IMR-90 (cell line): ENCODE results near the gene OR11G2. TPM values are rescaled to one million over a fixed set of nuclear protein-coding genes. Genes with fewer than 3 reads are reported as not detected.

ENCODE experiments used
- ATAC-seq: fragments of 200-7000 bp; cut with Tn5 transposase; 2 replicates; pipeline ENCODE4 v1.9.1; 2020; ENCODE audit warnings: low read depth, mild to moderate bottlenecking, moderate library complexity
- BruUV-seq: library from RNA; stranded (reverse); fragments of 400-500 nt; replicated peaks from 2 replicates; lab custom pipeline; 2021; lab: Mats Ljungman, UMichigan
- CTCF ChIA-PET: fragments of 300-600 bp; formaldehyde crosslinking; extraction: SDS; loops from one replicate; lab custom pipeline; 2021; ENCODE audit warnings: antibody characterized with exemption; lab: Yijun Ruan, JAX
- POLR2A ChIA-PET: fragments of 300-600 bp; sonication (Branson Sonifier 250); formaldehyde crosslinking; loops from one replicate; lab custom pipeline; 2022; ENCODE audit warnings: antibody characterized with exemption; ENCODE audit not compliant: unreplicated experiment; lab: Charles Lee
- DNase-seq: peaks from one replicate; pipeline ENCODE4 v3.0.0; 2013
- H2AFZ ChIP-seq: replicated peaks from 2 replicates; pipeline ENCODE3; 2013; ENCODE audit warnings: low read length, mild to moderate bottlenecking; ENCODE audit not compliant: poor library complexity
- H2AK5ac ChIP-seq: 2 replicates; pipeline ENCODE4 v1.6.1; 2013; ENCODE audit warnings: low read depth, low read length, inconsistent platforms
- H2AK9ac ChIP-seq: replicated peaks from 2 replicates; pipeline ENCODE3; 2013; ENCODE audit warnings: mild to moderate bottlenecking, low read depth, low read length, moderate library complexity; ENCODE audit not compliant: poor library complexity
- H2BK120ac ChIP-seq: 2 replicates; pipeline ENCODE4 v1.6.1; 2013; ENCODE audit warnings: low read depth, low read length, inconsistent platforms
- H2BK15ac ChIP-seq: 3 replicates; pipeline ENCODE4 v1.6.1; 2013; ENCODE audit warnings: low read depth, low read length, inconsistent platforms
- H2BK20ac ChIP-seq: 2 replicates; pipeline ENCODE4 v1.6.1; 2013; ENCODE audit warnings: low read depth, mild to moderate bottlenecking, inconsistent platforms, low read length, moderate library complexity
- H2BK5ac ChIP-seq: 2 replicates; pipeline ENCODE4 v1.6.1; 2013; ENCODE audit warnings: mild to moderate bottlenecking, low read depth, low read length, inconsistent platforms; ENCODE audit not compliant: poor library complexity, severe bottlenecking
- H3K14ac ChIP-seq: replicated peaks from 2 replicates; pipeline ENCODE4 v1.6.1; 2013; ENCODE audit warnings: low read depth, low read length, inconsistent platforms
- H3K18ac ChIP-seq: 2 replicates; pipeline ENCODE4 v1.6.1; 2013; ENCODE audit warnings: low read depth, low read length, control low read depth
- H3K23ac ChIP-seq: 2 replicates; pipeline ENCODE4 v1.6.1; 2013; ENCODE audit warnings: low read depth, low read length, inconsistent platforms
- H3K27ac ChIP-seq: 2 replicates; pipeline ENCODE4 v1.5.1; 2013; ENCODE audit warnings: mild to moderate bottlenecking, control low read depth, low read length; ENCODE audit not compliant: insufficient read depth
- H3K27me3 ChIP-seq: 2 replicates; pipeline ENCODE4 v1.6.1; 2013; ENCODE audit warnings: low read length; ENCODE audit not compliant: control insufficient read depth, insufficient read depth
- H3K36me3 ChIP-seq: 2 replicates; pipeline ENCODE4 v1.6.1; 2013; ENCODE audit warnings: low read length, mixed read lengths; ENCODE audit not compliant: control insufficient read depth, insufficient read depth
- H3K4ac ChIP-seq: 2 replicates; pipeline ENCODE4 v1.6.1; 2013; ENCODE audit warnings: low read depth, low read length, inconsistent platforms
- H3K4me1 ChIP-seq: 2 replicates; pipeline ENCODE4 v1.6.1; 2013; ENCODE audit warnings: low read length, mixed read lengths; ENCODE audit not compliant: control insufficient read depth, insufficient read depth
- H3K4me2 ChIP-seq: 2 replicates; pipeline ENCODE4 v1.6.1; 2013; ENCODE audit warnings: low read depth, mild to moderate bottlenecking, control low read depth, low read length, moderate library complexity
- H3K4me3 ChIP-seq: 2 replicates; pipeline ENCODE4 v1.5.1; 2013; ENCODE audit warnings: low read depth, mild to moderate bottlenecking, control low read depth, low read length, moderate library complexity; ENCODE audit not compliant: insufficient read depth
- H3K56ac ChIP-seq: 2 replicates; pipeline ENCODE4 v1.6.1; 2013; ENCODE audit warnings: low read length, inconsistent platforms; ENCODE audit not compliant: insufficient read depth; ENCODE audit errors: extremely low read depth
- H3K79me1 ChIP-seq, 2 experiments: 2 replicates each; pipeline ENCODE4 v1.6.1; 2013; ENCODE audit warnings: low read length in 2 of 2, inconsistent platforms in 1 of 2, low read depth in 1 of 2
- H3K9ac ChIP-seq: 2 replicates; pipeline ENCODE4 v1.6.1; 2013; ENCODE audit warnings: low read depth, low read length, control low read depth
- H3K9me1 ChIP-seq: 2 replicates; pipeline ENCODE4 v1.6.1; 2013; ENCODE audit warnings: low read length, inconsistent platforms; ENCODE audit not compliant: insufficient read depth
- H3K9me3 ChIP-seq: 2 replicates; pipeline ENCODE4 v1.6.1; 2013; ENCODE audit warnings: low read length; ENCODE audit not compliant: control insufficient read depth, insufficient read depth
- H4K20me1 ChIP-seq: 2 replicates; pipeline ENCODE4 v1.6.1; 2013; ENCODE audit warnings: low read length, inconsistent platforms; ENCODE audit not compliant: insufficient read depth
- H4K5ac ChIP-seq: 2 replicates; pipeline ENCODE4 v1.6.1; 2013; ENCODE audit warnings: mild to moderate bottlenecking, low read depth, low read length, control low read depth
- H4K8ac ChIP-seq, 2 experiments: 2 replicates each; pipeline ENCODE4 v1.6.1; 2013; ENCODE audit warnings: low read depth in 2 of 2, low read length in 2 of 2, control low read depth in 1 of 2, inconsistent platforms in 1 of 2
- H4K91ac ChIP-seq: 2 replicates; pipeline ENCODE4 v1.6.1; 2013; ENCODE audit warnings: low read depth, low read length, inconsistent platforms; ENCODE audit not compliant: insufficient read depth
- CHD1 ChIP-seq: IDR thresholded peaks from 2 replicates; pipeline ENCODE4 v1.6.1; 2012; ENCODE audit warnings: low read depth, low read length, improper control_type of control experiment
- CTCF ChIP-seq: conservative IDR thresholded peaks from 2 replicates; pipeline ENCODE4 v1.5.1; 2012; ENCODE audit warnings: mild to moderate bottlenecking, low read depth, low read length, improper control_type of control experiment
- ELK1 ChIP-seq: fragments of 150-350 bp; IDR thresholded peaks from 2 replicates; pipeline ENCODE4 v1.6.1; 2016; ENCODE audit warnings: low read depth, mild to moderate bottlenecking, low read length, moderate library complexity, borderline replicate concordance
- FOS ChIP-seq: fragments of 150-350 bp; IDR thresholded peaks from 2 replicates; pipeline ENCODE4 v1.6.1; 2016; ENCODE audit warnings: low read depth, low read length
- MAZ ChIP-seq: IDR thresholded peaks from 2 replicates; pipeline ENCODE4 v1.6.1; 2012; ENCODE audit warnings: low read depth, mild to moderate bottlenecking, low read length, improper control_type of control experiment, moderate library complexity, borderline replicate concordance
- MXI1 ChIP-seq: IDR thresholded peaks from 2 replicates; pipeline ENCODE4 v1.6.1; 2012; ENCODE audit warnings: low read depth, mild to moderate bottlenecking, low read length, moderate library complexity, borderline replicate concordance
- NFE2L2 ChIP-seq: fragments of 150-350 bp; IDR thresholded peaks from 2 replicates; pipeline ENCODE4 v1.6.1; 2016; ENCODE audit warnings: low read depth, mild to moderate bottlenecking, low read length
- POLR2A ChIP-seq: IDR thresholded peaks from 2 replicates; pipeline ENCODE4 v1.6.1; 2012; ENCODE audit warnings: mild to moderate bottlenecking, low read depth, low read length
- RFX5 ChIP-seq: IDR thresholded peaks from 2 replicates; pipeline ENCODE4 v1.8.0; 2012; ENCODE audit warnings: low read depth, mild to moderate bottlenecking, low read length, moderate library complexity
- WGBS, 2 experiments: methylation state at CpG; one replicate each; pipeline versions ENCODE4 v1.1.5 to v1.1.7; 2013; ENCODE audit warnings: missing lambda C conversion rate in 2 of 2; ENCODE audit not compliant: insufficient read length in 1 of 2; ENCODE audit errors: extremely low coverage in 2 of 2; 5-methylcytosine and 5-hydroxymethylcytosine counted together
- dilution Hi-C: fragments of 300-500 bp; cut with HindIII; formaldehyde crosslinking; loops from one replicate; pipeline ENCODE4 v1.14.3; 2018; ENCODE audit warnings: low sequenced_read_pairs; ENCODE audit not compliant: unreplicated experiment
- in situ Hi-C: fragments of 300-500 bp; cut with MboI; formaldehyde crosslinking; loops from 3 replicates; pipeline ENCODE4 v1.14.3; 2019; ENCODE audit warnings: low sequenced_read_pairs, inconsistent platforms, mixed read lengths
- intact Hi-C: fragments of 100-400 bp; cut with micrococcal nuclease; formaldehyde crosslinking; loops from 2 replicates; pipeline ENCODE4 v1.10.0; 2022
- polyA plus RNA-seq, 3 experiments: library from polyadenylated mRNA; depleted of rRNA; stranded (reverse); fragments of >200 nt; gene quantifications; 2 replicates each; pipeline ENCODE4 v1.2.3, GENCODE V29; 2012; ENCODE audit warnings: low replicate concordance in 1 of 3
- total RNA-seq: library from RNA; depleted of rRNA; stranded (reverse); fragments of >200 nt; gene quantifications from 2 replicates; pipeline ENCODE4 v1.2.3, GENCODE V29; 2012
- TF ChIP-seq, protein P1 (sequence below): fragments of 150-350 bp; IDR thresholded peaks from 2 replicates; pipeline ENCODE4 v1.6.1; 2017; ENCODE audit warnings: mild to moderate bottlenecking, antibody characterized with exemption, low read length, low read depth

Gene OR11G2
- total and polyA plus RNA-seq, 2 of the 4 experiments (the other 2 are of a cell fraction), result not detected

GRCh38 chr14:20209595-20209994 lies 18.9 kb downstream of the OR11G2 start:
- in situ Hi-C loops, result no loop called here
- Histone ChIP-seq H3K27me3 (no peaks in the 10 kb centered on the region), H2BK15ac (no peak overlapping the region), H3K9ac (no peak overlapping the region), H3K4me1 (no peaks in the 10 kb centered on the region), H2AFZ (no peak overlapping the region), H4K8ac (no peak overlapping the region), H4K91ac (no peak overlapping the region), H3K9me1 (no peaks in the 10 kb centered on the region), H3K9me3 (no peaks in the 10 kb centered on the region; the same call in none of the 2 replicates), H4K5ac (no peak overlapping the region), H3K79me1 (no peaks in the 10 kb centered on the region), H3K4me3 (no peak overlapping the region), H3K4ac (no peak overlapping the region), H3K56ac (no peak overlapping the region), H2AK5ac (no peak overlapping the region), H4K20me1 (no peaks in the 10 kb centered on the region), H3K36me3 (no peaks in the 10 kb centered on the region), H3K27ac (no peak overlapping the region), H2BK5ac (no peak overlapping the region), H3K23ac (no peak overlapping the region), H2BK20ac (no peak overlapping the region), H3K14ac (no peak overlapping the region), H3K18ac (no peak overlapping the region), H3K4me2 (no peak overlapping the region), H2BK120ac (no peak overlapping the region), H2AK9ac (no peak overlapping the region)
- dilution Hi-C loops, result no loop called here
- ATAC-seq (no peak), DNase-seq (no peak)
- WGBS, 2 experiments, result no CpG with 5 or more reads among the region's 2 CpGs
- ChIA-PET CTCF (no interaction called here), POLR2A (no interaction called here)
- TF ChIP-seq ELK1 (no peak), MAZ (no peak), CHD1 (no peak), FOS (no peak), NFE2L2 (no peak), RFX5 (no peak), POLR2A (no peak), MXI1 (no peak), CTCF (no peak)
- TF ChIP-seq, protein P1, sequence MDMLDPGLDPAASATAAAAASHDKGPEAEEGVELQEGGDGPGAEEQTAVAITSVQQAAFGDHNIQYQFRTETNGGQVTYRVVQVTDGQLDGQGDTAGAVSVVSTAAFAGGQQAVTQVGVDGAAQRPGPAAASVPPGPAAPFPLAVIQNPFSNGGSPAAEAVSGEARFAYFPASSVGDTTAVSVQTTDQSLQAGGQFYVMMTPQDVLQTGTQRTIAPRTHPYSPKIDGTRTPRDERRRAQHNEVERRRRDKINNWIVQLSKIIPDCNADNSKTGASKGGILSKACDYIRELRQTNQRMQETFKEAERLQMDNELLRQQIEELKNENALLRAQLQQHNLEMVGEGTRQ, result no peak
- BruUV-seq, result no TSS peak
- intact Hi-C loops, result no loop called here
